NCI-H2029 (cell line): Measurements from ENCODE around the gene MEFV.
"Not testable (repeated sequence)": the region's sequence is repeated elsewhere in the genome, so short reads cannot be mapped to it uniquely, and the experiment has no call there.

Experiments
- DNase-seq: peaks from one replicate; lab custom pipeline; 2025; lab: John Stamatoyannopoulos, UW

Gene MEFV

DNA sequence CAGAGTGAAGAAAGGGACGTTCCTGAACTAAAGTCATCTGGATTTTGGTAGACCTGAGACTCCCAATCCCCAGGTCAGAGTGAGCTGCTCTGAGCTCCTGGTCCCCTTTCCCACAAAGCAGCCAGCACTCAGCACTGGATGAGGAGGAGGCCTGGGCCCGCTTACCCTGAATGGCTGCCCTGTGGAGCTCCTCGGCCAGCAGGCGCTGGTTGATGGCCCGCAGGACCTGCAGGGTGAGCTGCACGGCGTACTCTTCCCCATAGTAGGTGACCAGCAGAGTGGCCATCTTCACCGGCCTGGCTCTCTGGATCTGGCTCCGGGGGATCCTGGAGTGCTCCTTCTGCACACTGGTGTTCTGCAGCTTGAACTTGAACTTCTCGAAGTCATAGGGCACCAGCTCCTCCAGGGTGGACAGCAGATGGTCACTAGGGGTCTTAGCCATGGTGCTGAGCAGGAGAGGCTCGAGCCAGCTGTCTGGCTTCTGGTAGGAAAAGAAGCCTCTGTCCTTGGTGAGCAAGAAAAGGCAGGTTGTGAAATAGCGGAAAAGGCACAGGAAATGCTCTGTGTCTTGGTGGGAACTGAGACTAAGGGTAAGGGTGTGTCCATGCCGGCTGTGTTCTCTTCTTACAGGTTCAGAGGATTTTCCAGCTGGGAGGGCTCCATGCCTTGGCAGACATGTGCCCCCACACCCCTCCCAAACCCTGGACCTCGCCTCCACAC is at the start of gene MEFV:
MEFV (minus strand) TSS at position 488 of the 720 bp plus-strand sequence; CDS start at position 442, 46 bp downstream.
- DNase-seq: no peak

GRCh38 chr16:3306078-3306477 is 49.6 kb upstream of the MEFV start:
- DNase-seq: no peak

DNA sequence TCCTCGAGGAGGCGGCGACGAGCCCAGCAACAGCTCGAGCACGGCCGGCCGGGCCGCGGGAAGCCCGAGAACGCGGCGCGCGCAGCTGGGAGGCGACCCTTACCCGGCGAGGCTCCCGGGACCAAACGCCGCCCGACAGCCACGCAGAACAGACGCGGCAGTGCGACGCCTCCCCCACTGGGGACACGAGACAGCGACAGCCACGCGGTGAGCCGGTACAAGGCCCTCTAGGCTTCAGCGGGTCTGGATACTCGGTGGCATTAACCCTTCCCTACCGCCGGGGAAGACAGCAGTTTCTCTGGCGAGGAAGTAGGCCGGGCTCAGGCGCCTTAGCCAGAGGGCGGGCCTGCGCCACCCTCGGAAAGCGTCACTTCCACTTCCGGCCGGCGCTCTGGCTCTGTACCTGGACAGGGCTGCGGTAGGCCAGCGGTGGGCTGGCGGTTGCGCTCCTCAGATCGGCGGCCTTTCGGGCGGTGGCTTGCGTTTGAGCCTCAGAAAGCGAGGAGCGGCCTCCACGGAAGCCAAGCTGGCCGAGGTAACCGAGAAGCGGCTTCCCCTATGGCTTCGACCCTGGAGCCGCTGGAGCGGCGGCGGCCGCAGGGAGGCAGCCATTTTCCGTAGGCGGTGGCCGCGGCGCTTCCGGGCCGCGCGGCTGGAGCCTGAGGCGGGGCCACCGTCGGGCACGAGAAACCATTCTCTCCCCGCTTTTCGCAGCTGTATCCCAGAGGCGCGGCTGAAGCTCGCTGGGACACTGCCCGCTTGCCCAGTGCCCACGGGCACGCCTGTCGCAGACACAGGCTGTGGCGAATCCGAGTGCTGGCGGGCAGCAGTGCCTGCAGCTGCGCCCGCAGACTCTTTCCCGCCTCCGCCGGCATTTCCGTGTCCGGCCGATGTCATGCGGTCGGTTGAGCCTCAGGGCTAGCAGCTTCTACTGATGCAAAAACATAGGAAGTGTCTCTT is 49.0 kb upstream of the MEFV start, which contains the start of the genes TIGD7 and ZNF75A:
TIGD7 (minus strand) TSS at position 322 of the 960 bp plus-strand sequence. CDS start 4,816 bp downstream, outside the sequence.
ZNF75A (plus strand) TSS at position 389 of the 960 bp plus-strand sequence. CDS start 2,932 bp downstream, outside the sequence.
- DNase-seq: peak; percentile 80

DNA sequence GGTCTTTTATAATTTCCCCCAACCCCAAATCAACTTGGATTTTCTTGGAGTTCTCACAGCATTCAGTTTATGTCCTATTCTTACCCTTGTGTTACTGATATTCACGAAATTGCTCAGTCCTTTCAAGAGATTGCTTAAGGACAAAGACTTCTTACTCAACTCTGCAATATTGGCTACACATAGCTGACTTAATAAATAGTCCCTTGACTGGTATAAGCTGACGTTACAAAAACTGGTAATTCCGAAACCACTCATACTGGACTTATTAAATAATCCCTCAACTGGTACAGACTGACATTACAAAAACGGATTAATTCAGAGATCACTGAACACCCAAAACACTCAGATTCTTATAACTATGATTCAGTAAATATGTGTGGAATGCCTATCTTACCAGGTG is 47.9 kb upstream of the MEFV start:
- no peak for DNase-seq

- DNase-seq: no peak
Measured at GRCh38 chr16:3295783-3296182, 39.4 kb upstream of the MEFV start.

GRCh38 chr16:3295209-3295608 is 38.8 kb upstream of the MEFV start:
- no peak for DNase-seq

DNA sequence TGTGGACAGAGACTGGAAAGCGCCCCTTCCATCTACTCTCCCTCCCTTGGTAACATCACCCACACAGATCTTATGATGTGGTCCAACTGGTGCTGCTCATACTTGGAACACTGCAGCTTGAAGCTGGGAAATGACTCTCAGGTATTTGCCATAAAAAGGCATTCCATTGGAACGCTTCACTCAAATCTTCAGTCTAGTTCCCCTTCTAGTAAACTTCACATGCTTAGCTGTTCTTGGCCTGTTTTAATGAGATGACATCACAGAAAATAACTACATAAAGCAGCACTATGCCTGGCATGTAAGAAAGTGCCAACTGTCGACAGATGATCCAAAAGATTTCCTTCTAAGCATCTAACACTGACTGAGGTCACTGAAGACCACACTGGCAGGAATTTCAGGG is 36.2 kb upstream of the MEFV start:
- no peak for DNase-seq

- DNase-seq: no peak
Measured at GRCh38 chr16:3289998-3290673, 33.7 kb upstream of the MEFV start.

GRCh38 chr16:3285131-3285530 is 28.7 kb upstream of the MEFV start:
- no peak for DNase-seq

DNA sequence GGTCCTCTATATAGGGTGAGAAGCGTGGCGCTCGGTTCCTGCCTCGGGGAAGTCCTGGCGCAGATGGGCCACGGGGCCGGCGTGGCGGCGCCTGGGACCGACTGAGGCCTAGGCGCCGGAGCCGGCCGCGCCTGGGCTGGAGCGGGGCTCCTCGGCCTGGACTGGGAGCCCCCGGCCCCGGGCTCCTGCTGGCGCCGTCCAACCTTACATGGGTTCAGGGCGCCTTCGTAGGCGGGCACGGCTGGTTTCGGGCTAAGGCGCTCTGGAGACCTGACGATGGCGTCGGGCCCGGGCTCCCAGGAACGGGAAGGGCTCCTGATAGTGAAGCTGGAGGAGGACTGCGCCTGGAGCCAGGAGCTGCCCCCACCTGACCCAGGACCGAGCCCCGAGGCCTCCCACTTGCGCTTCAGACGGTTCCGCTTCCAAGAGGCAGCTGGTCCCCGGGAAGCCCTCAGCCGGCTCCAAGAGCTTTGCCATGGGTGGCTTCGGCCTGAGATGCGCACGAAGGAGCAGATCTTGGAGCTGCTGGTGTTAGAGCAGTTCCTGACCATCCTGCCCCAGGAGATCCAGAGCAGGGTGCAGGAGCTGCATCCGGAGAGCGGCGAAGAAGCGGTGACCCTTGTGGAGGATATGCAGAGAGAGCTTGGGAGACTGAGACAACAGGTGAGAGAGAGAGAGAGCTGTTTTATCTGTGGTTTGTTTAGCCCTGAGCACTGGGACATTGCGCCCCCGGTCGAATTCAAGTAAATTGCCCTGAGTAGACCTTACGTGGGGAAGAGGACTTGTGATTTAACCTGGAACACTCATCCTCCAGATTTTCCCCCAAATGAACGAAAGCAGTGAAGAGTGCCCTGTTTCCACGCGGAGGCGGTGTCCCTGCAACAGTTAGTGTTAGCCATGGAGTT is 27.4 kb upstream of the MEFV start:
- no peak for DNase-seq

- DNase-seq: peak; percentile 95
Measured at GRCh38 chr16:3282730-3283542, 26.5 kb upstream of the MEFV start, which contains the start of gene ZNF263. ZNF263 (plus strand) TSS chr16:3283491; CDS start chr16:3283819, 328 bp downstream.

GRCh38 chr16:3282103-3282729 is 25.8 kb upstream of the MEFV start:
- peak; percentile 38 for DNase-seq

DNA sequence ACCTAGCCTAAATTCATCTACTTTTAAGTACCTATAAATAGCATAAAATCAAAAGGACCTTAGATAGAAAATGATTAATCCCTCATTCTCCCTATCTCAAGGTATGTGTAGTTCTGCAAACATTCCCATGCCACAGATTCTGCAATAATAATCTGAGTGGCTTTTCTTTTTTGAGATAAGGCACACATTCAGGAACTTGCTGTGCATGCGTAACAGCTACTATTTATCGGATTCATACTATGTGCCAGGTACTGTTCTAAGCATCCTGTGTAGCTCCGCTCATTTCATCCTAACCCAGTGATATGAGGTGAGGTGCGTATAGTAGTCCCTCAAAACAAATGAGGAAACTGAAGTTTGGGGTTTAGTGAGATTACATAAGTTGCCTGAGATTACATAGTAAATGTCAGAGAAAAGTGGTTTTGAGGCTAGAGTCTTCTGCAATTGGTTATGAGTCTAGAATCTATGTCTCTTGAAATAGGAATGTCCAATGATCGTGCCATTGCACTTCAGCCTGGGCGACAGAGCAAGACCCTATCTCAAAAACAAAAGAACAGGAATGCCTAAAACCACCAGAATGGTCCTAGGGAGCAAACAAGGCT is 24.9 kb upstream of the MEFV start:
- no peak for DNase-seq

DNA sequence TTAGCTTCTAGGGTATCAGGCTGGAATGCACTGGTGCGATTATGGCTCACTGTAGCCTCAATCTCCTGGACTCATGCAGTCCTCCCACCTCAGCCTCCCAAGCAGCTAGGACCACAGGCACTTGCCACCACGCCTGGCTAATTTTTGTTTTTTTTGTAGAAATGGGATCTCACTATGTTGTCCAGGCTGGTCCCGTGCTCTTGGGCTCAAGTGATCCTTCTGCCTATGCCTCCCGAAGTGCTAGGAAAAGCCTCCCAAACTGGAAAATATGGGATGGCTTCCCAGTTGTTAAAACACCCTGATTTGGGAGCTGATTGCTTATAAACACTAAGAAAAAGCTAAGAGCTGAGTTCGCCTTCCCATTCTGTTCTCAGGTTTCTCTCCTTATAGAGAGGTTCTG is 20.2 kb upstream of the MEFV start:
- no peak for DNase-seq

DNA sequence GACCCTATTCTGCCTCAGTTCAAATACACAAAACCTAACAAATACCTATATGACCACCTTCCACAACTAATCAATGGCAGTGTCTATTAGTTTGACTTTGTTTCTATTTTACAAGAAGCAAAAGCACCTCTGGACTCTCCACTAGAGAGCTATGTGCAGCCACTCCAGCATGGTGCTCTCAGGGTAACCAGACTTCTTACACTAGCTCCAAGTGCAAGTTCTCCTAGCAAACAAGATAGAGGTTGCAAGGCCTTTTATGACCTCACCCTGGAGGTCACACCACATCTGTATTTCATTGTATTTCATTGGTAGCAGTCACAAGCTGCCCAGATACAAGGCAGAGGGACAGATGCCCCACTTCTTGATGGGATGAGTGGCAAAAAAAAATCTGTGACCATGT is 18.5 kb upstream of the MEFV start:
- no peak for DNase-seq

GRCh38 chr16:3274490-3274889 is 18.1 kb upstream of the MEFV start:
- DNase-seq: no peak

- not testable (repeated sequence) for DNase-seq
Measured at GRCh38 chr16:3271281-3271680, 14.8 kb upstream of the MEFV start.

DNA sequence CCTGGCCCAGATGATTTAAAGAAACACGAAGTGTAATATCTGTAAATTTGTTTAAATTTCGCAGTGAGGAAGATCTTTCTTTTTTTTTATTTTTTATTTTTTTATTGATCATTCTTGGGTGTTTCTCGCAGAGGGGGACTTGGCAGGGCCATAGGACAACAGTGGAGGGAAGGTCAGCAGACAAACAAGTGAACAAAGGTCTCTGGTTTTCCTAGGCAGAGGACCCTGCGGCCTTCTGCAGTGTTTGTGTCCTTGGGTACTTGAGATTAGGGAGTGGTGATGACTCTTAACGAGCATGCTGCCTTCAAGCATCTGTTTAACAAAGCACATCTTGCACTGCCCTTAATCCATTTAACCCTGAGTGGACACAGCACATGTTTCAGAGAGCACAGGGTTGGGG is 14.3 kb upstream of the MEFV start:
- DNase-seq: not testable (repeated sequence)

DNA sequence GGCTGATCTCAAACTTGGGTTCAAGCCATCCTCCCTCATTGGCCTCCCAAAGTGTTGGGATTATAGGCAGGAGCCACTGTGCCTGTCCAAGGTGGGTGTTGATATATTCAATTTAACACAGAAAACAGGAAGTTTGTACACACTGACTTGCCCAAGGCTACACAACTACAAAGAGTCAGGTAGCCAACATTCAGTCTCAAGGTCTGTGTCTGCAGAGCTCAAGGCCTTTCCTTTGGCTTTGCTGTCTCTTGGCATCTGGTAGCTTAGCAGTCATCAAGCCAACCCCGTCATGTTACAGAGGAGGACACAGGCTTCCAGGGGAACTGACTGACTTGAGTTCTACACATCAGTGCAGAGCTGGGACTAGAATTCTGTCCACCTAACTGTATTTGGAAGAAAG is 11.9 kb upstream of the MEFV start:
- DNase-seq: no peak
